ENCODE measurements around the gene CNBP. TPM values are rescaled to one million over a fixed set of nuclear protein-coding genes. Genes with fewer than 3 reads are reported as not detected.
"Not testable (repeated sequence)": the region's sequence is repeated elsewhere in the genome, so short reads cannot be mapped to it uniquely, and the experiment has no call there.

Gene CNBP
- total RNA-seq, 2 donors from 2014 or later, result 253 to 276 TPM

- DNase-seq (no peak), ATAC-seq (no peak)
- Mint-ChIP-seq H3K27ac (no peak overlapping the region), H3K27me3 (peaks cover 4% of the 10 kb centered on the region), H3K4me3 (no peak overlapping the region), H3K36me3 (ENCODE audit: low read depth) (no peaks in the 10 kb centered on the region), H3K4me1 (peaks cover 2% of the 10 kb centered on the region)
- no peaks in the 10 kb centered on the region for H3K9me3 ChIP-seq (ENCODE audit: control insufficient read depth, low read length, poor library complexity, severe bottlenecking)
Observed at GRCh38 chr3:129205109-129205832, 21.6 kb upstream of the CNBP start.

DNA sequence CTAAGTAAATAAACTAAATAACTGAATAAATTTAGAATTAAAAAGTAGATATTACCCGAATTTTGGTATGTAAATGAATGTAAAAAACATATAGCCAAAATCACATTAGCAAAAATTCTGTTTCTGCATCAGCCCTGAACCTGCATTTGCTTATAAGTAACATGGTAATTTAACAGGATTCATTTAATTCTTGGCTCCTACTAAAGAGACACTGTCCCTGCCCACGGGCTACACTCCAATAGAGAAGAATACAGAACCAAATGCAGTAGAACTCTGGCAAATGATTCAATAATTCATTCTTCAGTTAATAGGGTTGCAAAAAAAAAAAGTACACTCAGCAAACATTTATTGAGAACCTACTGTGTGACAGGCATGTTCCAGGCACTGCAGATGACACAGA is 20.8 kb upstream of the CNBP start:
- ATAC-seq, result no peak

GRCh38 chr3:129199366-129199765 is 15.7 kb upstream of the CNBP start:
- H3K4me1 Mint-ChIP-seq, result no peaks in the 10 kb centered on the region
- no peak overlapping the region for H3K4me3 Mint-ChIP-seq
- H3K9me3 ChIP-seq (ENCODE audit: control insufficient read depth, low read length, poor library complexity, severe bottlenecking), result no peaks in the 10 kb centered on the region
- H3K27ac Mint-ChIP-seq, result peak overlapping the region; percentile 32
- no peak for DNase-seq
- no peak for ATAC-seq
- H3K36me3 Mint-ChIP-seq (ENCODE audit: low read depth), result no peaks in the 10 kb centered on the region
- H3K27me3 Mint-ChIP-seq, result no peaks in the 10 kb centered on the region

More for the DNA sequence above, 20.8 kb upstream of the CNBP start:
- Mint-ChIP-seq H3K27ac (no peak overlapping the region), H3K36me3 (ENCODE audit: low read depth) (no peaks in the 10 kb centered on the region), H3K4me3 (no peak overlapping the region), H3K4me1 (no peaks in the 10 kb centered on the region), H3K27me3 (no peaks in the 10 kb centered on the region)
- DNase-seq, result no peak
- H3K9me3 ChIP-seq (ENCODE audit: control insufficient read depth, low read length, poor library complexity, severe bottlenecking), result no peaks in the 10 kb centered on the region

DNA sequence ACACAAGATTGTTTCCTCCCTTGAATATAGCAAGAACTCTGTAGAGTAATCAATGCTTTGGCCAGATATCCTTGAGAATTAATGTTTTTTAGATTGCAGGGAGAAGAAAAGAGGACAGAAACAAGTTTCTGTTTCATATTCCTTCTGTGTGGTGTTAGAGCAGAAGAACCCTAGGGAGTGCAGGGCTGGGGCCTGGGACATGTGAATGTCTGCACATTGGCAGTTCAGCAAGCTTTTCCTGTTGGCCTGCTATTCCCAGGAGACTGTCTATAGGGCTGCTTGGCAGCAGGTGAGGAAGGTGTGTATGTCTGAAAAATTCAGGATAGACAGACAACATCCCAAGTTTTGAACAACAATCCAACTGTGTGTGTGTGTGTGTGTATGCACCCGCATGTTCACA is 13.6 kb upstream of the CNBP start:
- Mint-ChIP-seq H3K36me3 (ENCODE audit: low read depth) (no peaks in the 10 kb centered on the region), H3K27ac (no peak overlapping the region), H3K4me3 (no peak overlapping the region), H3K4me1 (no peaks in the 10 kb centered on the region), H3K27me3 (no peaks in the 10 kb centered on the region)
- no peaks in the 10 kb centered on the region for H3K9me3 ChIP-seq (ENCODE audit: control insufficient read depth, low read length, poor library complexity, severe bottlenecking)
- no peak for ATAC-seq
- DNase-seq, result no peak

DNA sequence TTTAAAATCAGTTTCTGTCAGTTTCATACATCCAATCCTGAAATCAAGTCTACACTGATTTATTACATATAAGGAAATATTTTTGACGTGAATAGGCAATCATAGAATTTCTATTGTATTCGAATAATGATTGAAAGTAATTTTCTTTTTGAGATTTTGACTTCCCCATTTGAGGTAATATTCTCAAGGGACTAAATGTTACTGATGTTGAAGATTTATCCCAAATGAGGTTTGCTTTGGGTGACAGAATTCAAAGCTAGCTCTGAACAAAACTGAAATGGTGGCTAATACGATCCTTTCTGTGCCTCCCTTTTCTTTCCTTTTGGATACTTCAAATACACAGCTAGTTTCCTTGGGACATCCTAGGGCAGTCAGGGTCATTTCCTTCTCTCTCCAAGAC is 12.9 kb upstream of the CNBP start:
- H3K27me3 Mint-ChIP-seq, result no peaks in the 10 kb centered on the region
- ATAC-seq, result no peak
- no peak overlapping the region for H3K27ac Mint-ChIP-seq
- no peak for DNase-seq
- H3K4me1 Mint-ChIP-seq, result no peaks in the 10 kb centered on the region
- H3K4me3 Mint-ChIP-seq, result no peak overlapping the region
- H3K36me3 Mint-ChIP-seq (ENCODE audit: low read depth), result no peaks in the 10 kb centered on the region
- H3K9me3 ChIP-seq (ENCODE audit: control insufficient read depth, low read length, poor library complexity, severe bottlenecking), result no peaks in the 10 kb centered on the region

GRCh38 chr3:129195731-129196256 is 12.1 kb upstream of the CNBP start:
- Mint-ChIP-seq H3K4me1 (no peaks in the 10 kb centered on the region), H3K27ac (peak overlapping the region; percentile 41), H3K4me3 (no peak overlapping the region), H3K36me3 (ENCODE audit: low read depth) (no peaks in the 10 kb centered on the region), H3K27me3 (no peaks in the 10 kb centered on the region)
- no peaks in the 10 kb centered on the region for H3K9me3 ChIP-seq (ENCODE audit: control insufficient read depth, low read length, poor library complexity, severe bottlenecking)
- no peak for DNase-seq
- no peak for ATAC-seq

GRCh38 chr3:129189793-129190192 is 6.1 kb upstream of the CNBP start:
- not testable (repeated sequence) for ATAC-seq; H3K9me3 ChIP-seq (ENCODE audit: control insufficient read depth, low read length, poor library complexity, severe bottlenecking); H3K4me3 Mint-ChIP-seq; DNase-seq; H3K36me3 Mint-ChIP-seq (ENCODE audit: low read depth); H3K4me1 Mint-ChIP-seq; H3K27me3 Mint-ChIP-seq; H3K27ac Mint-ChIP-seq

GRCh38 chr3:129187857-129188256 is 4.2 kb upstream of the CNBP start:
- Mint-ChIP-seq H3K4me1 (peaks cover 5% of the 10 kb centered on the region), H3K4me3 (no peak overlapping the region), H3K27ac (peak overlapping the region; percentile 37), H3K27me3 (no peaks in the 10 kb centered on the region), H3K36me3 (ENCODE audit: low read depth) (peaks cover 2% of the 10 kb centered on the region)
- no peak for ATAC-seq
- no peaks in the 10 kb centered on the region for H3K9me3 ChIP-seq (ENCODE audit: control insufficient read depth, low read length, poor library complexity, severe bottlenecking)
- DNase-seq, result no peak

DNA sequence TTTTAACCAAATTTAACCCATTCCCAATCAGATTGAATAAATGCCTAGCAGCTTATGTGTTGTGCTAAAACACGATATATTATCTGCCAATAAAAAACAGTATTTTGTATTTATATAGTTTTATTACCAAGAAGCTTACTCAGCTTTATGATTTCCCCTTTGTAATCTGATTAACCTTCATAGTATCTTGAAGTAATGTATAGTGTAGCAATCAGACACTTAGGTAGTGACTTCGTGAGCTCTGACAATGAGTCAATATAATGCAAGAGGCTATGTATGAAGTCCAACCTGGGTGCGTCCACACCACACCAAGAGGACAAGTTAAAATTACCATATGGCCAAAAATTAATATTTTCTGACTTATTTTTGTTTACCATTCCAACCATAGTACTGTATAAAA is 2.1 kb upstream of the CNBP start:
- Mint-ChIP-seq H3K4me1 (peaks cover 14% of the 10 kb centered on the region), H3K36me3 (ENCODE audit: low read depth) (peaks cover 2% of the 10 kb centered on the region), H3K4me3 (no peak overlapping the region), H3K27ac (peak overlapping the region; percentile 57), H3K27me3 (no peaks in the 10 kb centered on the region)
- no peaks in the 10 kb centered on the region for H3K9me3 ChIP-seq (ENCODE audit: control insufficient read depth, low read length, poor library complexity, severe bottlenecking)
- no peak for DNase-seq
- ATAC-seq, result no peak

- not testable (repeated sequence) for H3K4me3 Mint-ChIP-seq; ATAC-seq; DNase-seq; H3K27me3 Mint-ChIP-seq; H3K36me3 Mint-ChIP-seq (ENCODE audit: low read depth); H3K9me3 ChIP-seq (ENCODE audit: control insufficient read depth, low read length, poor library complexity, severe bottlenecking)
- H3K27ac Mint-ChIP-seq, result peak overlapping the region; percentile 97
- H3K4me1 Mint-ChIP-seq, result peaks cover 20% of the 10 kb centered on the region
Observed at GRCh38 chr3:129184784-129185542, 1.3 kb upstream of the CNBP start.

GRCh38 chr3:129184396-129184657 is 631 bp upstream of the CNBP start:
- DNase-seq (no peak), ATAC-seq (peak; percentile 8)
- H3K27ac Mint-ChIP-seq, result peak overlapping the region; percentile 97
- H3K27me3 Mint-ChIP-seq, result no peaks in the 10 kb centered on the region
- H3K9me3 ChIP-seq (ENCODE audit: control insufficient read depth, low read length, poor library complexity, severe bottlenecking), result no peaks in the 10 kb centered on the region
- H3K36me3 Mint-ChIP-seq (ENCODE audit: low read depth), result peaks cover 5% of the 10 kb centered on the region
- peak overlapping the region; percentile 96 for H3K4me3 Mint-ChIP-seq
- peaks cover 22% of the 10 kb centered on the region for H3K4me1 Mint-ChIP-seq

- DNase-seq, result no peak
- Mint-ChIP-seq H3K4me1 (peaks cover 32% of the 10 kb centered on the region), H3K27me3 (no peaks in the 10 kb centered on the region), H3K27ac (peak overlapping the region; percentile 97), H3K4me3 (peak overlapping the region; percentile 96), H3K36me3 (ENCODE audit: low read depth) (peaks cover 5% of the 10 kb centered on the region)
- no peak for ATAC-seq
- no peaks in the 10 kb centered on the region for H3K9me3 ChIP-seq (ENCODE audit: control insufficient read depth, low read length, poor library complexity, severe bottlenecking)
Observed at GRCh38 chr3:129182390-129183185, 1.1 kb downstream of the CNBP start.

GRCh38 chr3:129181819-129182218 is 1.9 kb downstream of the CNBP start:
- Mint-ChIP-seq H3K4me1 (peaks cover 37% of the 10 kb centered on the region), H3K27me3 (no peaks in the 10 kb centered on the region), H3K4me3 (peak overlapping the region; percentile 96), H3K36me3 (ENCODE audit: low read depth) (peaks cover 5% of the 10 kb centered on the region), H3K27ac (peak overlapping the region; percentile 97)
- no peak for DNase-seq
- no peak for ATAC-seq
- no peaks in the 10 kb centered on the region for H3K9me3 ChIP-seq (ENCODE audit: control insufficient read depth, low read length, poor library complexity, severe bottlenecking)

All from T-helper 17 cell (primary cell).